ENCODE data around the gene OR13C3. TPM values are rescaled to one million over a fixed set of nuclear protein-coding genes. Genes with fewer than 3 reads are reported as not detected.

Gene OR13C3
- total RNA-seq, 1 donor from 2014 or later: not detected

DNA sequence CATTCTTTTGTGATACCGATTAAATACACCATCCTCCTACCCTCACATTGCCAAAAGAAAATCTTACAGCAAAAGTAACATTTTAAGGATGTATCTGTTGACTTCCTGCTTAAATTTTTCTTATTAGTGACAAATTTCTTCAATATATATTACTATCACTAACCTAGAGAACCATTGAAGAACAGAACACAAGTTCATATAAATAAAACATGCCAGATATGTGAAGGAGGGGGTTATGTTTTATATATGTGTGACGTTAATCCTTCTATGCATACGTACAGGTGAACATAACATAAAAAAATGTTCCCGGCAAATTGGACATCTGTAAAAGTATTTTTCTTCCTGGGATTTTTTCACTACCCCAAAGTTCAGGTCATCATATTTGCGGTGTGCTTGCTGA, 32.7 kb downstream of the OR13C3 start, which contains the start of gene OR13F1:
Gene OR13F1, plus strand, starts transcription at position 301 of the 400 bp plus-strand sequence. Its CDS starts 0 bp downstream, at position 301.
- Histone ChIP-seq H3K27ac (no peak within 1 kb of the TSS), H3K9me3 (no peaks in the 10 kb centered on the region), H3K36me3 (no peaks in the 10 kb centered on the region), H3K4me3 (no peak within 1 kb of the TSS), H3K4me1 (no peaks in the 10 kb centered on the region), H3K27me3 (no peaks in the 10 kb centered on the region)
- intact Hi-C loops (cut with DNase I): no loop called here
- no peak for DNase-seq (ENCODE audit: extremely low spot score in 2 of 2)
- TF ChIP-seq, protein P1, sequence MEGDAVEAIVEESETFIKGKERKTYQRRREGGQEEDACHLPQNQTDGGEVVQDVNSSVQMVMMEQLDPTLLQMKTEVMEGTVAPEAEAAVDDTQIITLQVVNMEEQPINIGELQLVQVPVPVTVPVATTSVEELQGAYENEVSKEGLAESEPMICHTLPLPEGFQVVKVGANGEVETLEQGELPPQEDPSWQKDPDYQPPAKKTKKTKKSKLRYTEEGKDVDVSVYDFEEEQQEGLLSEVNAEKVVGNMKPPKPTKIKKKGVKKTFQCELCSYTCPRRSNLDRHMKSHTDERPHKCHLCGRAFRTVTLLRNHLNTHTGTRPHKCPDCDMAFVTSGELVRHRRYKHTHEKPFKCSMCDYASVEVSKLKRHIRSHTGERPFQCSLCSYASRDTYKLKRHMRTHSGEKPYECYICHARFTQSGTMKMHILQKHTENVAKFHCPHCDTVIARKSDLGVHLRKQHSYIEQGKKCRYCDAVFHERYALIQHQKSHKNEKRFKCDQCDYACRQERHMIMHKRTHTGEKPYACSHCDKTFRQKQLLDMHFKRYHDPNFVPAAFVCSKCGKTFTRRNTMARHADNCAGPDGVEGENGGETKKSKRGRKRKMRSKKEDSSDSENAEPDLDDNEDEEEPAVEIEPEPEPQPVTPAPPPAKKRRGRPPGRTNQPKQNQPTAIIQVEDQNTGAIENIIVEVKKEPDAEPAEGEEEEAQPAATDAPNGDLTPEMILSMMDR (IDR thresholded peaks at IDR 0.05): no peak
- no peak for TF ChIP-seq POLR2AphosphoS5 (IDR thresholded peaks at IDR 0.05; ENCODE audit: insufficient read depth in 1 of 2, low read depth in 1 of 2)
- TF ChIP-seq POLR2A (IDR thresholded peaks at IDR 0.05): no peak

DNA sequence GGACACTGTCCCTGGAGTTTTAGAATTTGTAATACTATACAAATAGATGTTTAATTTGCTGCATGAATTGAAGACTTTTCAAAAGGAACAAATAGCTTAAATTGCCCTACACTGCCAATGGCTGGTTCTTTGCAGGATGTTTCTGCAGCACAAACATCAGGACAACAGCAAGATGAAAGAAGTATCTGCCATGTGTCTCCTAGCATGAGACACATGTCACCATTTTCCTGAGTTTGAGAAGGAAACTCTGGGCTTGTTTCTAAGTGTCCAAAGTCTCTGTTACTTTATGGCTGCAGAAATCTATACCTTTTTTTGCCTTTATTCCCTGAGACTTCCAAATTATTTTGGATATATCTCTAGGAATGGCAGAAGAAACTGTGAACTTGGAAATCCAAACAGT, 33.2 kb downstream of the OR13C3 start:
- Histone ChIP-seq H3K9me3 (no peaks in the 10 kb centered on the region), H3K27ac (no peak overlapping the region), H3K36me3 (no peaks in the 10 kb centered on the region), H3K27me3 (no peaks in the 10 kb centered on the region), H3K4me3 (no peak overlapping the region), H3K4me1 (no peaks in the 10 kb centered on the region)
- TF ChIP-seq POLR2AphosphoS5 (IDR thresholded peaks at IDR 0.05; ENCODE audit: insufficient read depth in 1 of 2, low read depth in 1 of 2) (no peak), POLR2A (IDR thresholded peaks at IDR 0.05) (no peak)
- TF ChIP-seq, protein P1 (IDR thresholded peaks at IDR 0.05): no peak
- intact Hi-C loops (cut with DNase I): no loop called here
- DNase-seq (ENCODE audit: extremely low spot score in 2 of 2): no peak

DNA sequence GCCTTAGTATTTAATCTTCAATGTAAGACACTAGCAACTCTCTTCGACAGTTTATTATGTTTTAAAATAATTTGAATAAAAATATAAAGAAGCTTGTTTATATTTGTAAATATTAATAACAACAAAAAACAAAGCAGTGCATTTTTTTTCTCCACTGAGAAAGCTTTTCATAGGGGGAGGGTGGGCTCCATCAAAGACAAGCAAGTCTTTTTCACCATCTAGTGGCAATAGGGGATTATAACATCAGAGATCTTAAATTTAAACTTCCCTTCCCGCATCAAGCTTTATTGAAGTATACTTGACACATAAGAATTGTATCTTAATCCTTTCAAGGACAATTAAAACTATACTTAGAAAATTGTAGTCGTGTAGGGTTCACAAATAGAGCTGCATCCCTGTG, 41.8 kb downstream of the OR13C3 start:
- Histone ChIP-seq H3K4me3 (no peak overlapping the region), H3K27ac (no peak overlapping the region), H3K4me1 (no peaks in the 10 kb centered on the region), H3K27me3 (no peaks in the 10 kb centered on the region), H3K36me3 (no peaks in the 10 kb centered on the region), H3K9me3 (no peaks in the 10 kb centered on the region)
- intact Hi-C loops (cut with DNase I): no loop called here
- no peak for DNase-seq (ENCODE audit: extremely low spot score in 2 of 2)
- TF ChIP-seq, protein P1 (IDR thresholded peaks at IDR 0.05): no peak
- TF ChIP-seq POLR2A (IDR thresholded peaks at IDR 0.05) (no peak), POLR2AphosphoS5 (IDR thresholded peaks at IDR 0.05; ENCODE audit: insufficient read depth in 1 of 2, low read depth in 1 of 2) (no peak)

Other genes starting within 250 kb of the OR13C3 start
- not detected for gene OR13F1, start 32.6 kb downstream of the OR13C3 start, total RNA-seq
- gene OR13C4, start 9.6 kb downstream of the OR13C3 start, total RNA-seq: not detected
- gene OR13C8, start 32.3 kb upstream of the OR13C3 start, total RNA-seq: not detected
- not detected for gene OR13C5, start 62.6 kb upstream of the OR13C3 start, total RNA-seq
- gene OR13C2, start 68.8 kb upstream of the OR13C3 start, total RNA-seq: not detected
- gene OR13C9, start 81.3 kb upstream of the OR13C3 start, total RNA-seq: not detected
- not detected for gene OR13D1, start 157.7 kb upstream of the OR13C3 start, total RNA-seq
- 25.8 TPM for gene NIPSNAP3A, start 210.8 kb upstream of the OR13C3 start, total RNA-seq
- 0.49 TPM for gene NIPSNAP3B, start 227.3 kb upstream of the OR13C3 start, total RNA-seq

Data from vagina (tissue), 2 donors.